Trophoblast cell (in vitro differentiated cells and primary cell): ENCODE results near the gene UBQLN4.

Experiments
- DNase-seq, 2 donors: peaks; one replicate each; pipeline ENCODE4 v3.0.0-alpha.2; 2016
- H2AFZ ChIP-seq: 2 replicates; pipeline ENCODE4 v1.6.1; 2013; ENCODE audit warnings: low read length, moderate library complexity, mild to moderate bottlenecking; ENCODE audit not compliant: insufficient read depth, poor library complexity
- H2AK5ac ChIP-seq: 2 replicates; pipeline ENCODE4 v1.6.1; 2013; ENCODE audit warnings: mild to moderate bottlenecking, low read length
- H2BK120ac ChIP-seq: 2 replicates; pipeline ENCODE4 v1.6.1; 2013; ENCODE audit warnings: low read length, mild to moderate bottlenecking, moderate library complexity; ENCODE audit not compliant: insufficient read depth, poor library complexity
- H2BK12ac ChIP-seq: 2 replicates; pipeline ENCODE4 v1.6.1; 2013; ENCODE audit warnings: mild to moderate bottlenecking, low read length, moderate library complexity
- H2BK5ac ChIP-seq: 2 replicates; pipeline ENCODE4 v1.6.1; 2013; ENCODE audit warnings: low read length, low read depth, moderate library complexity, mild to moderate bottlenecking; ENCODE audit not compliant: poor library complexity
- H3K14ac ChIP-seq: 2 replicates; pipeline ENCODE4 v1.6.1; 2013; ENCODE audit warnings: mild to moderate bottlenecking, low read length
- H3K18ac ChIP-seq: 2 replicates; pipeline ENCODE4 v1.6.1; 2013; ENCODE audit warnings: mild to moderate bottlenecking, low read length
- H3K23ac ChIP-seq: 2 replicates; pipeline ENCODE4 v1.6.1; 2013; ENCODE audit warnings: low read length
- H3K27ac ChIP-seq: 2 replicates; pipeline ENCODE4 v1.5.1; 2013; ENCODE audit warnings: low read depth, mild to moderate bottlenecking, inconsistent platforms, low read length, moderate library complexity
- H3K27me3 ChIP-seq: 2 replicates; pipeline ENCODE4 v1.6.1; 2013; ENCODE audit warnings: inconsistent platforms, mild to moderate bottlenecking, low read length, moderate library complexity; ENCODE audit not compliant: insufficient read depth
- H3K36me3 ChIP-seq, 2 experiments: 1 replicate in 1 of 2; 2 replicates in 1 of 2; pipeline ENCODE4 v1.6.1; 2013; ENCODE audit warnings: low read length in 2 of 2, mild to moderate bottlenecking in 2 of 2, moderate library complexity in 1 of 2; ENCODE audit not compliant: insufficient read depth in 2 of 2, control insufficient read depth in 1 of 2
- H3K4ac ChIP-seq: 2 replicates; pipeline ENCODE4 v1.6.1; 2013; ENCODE audit warnings: low read depth, mild to moderate bottlenecking, low read length, moderate library complexity
- H3K4me1 ChIP-seq, 2 experiments: 1 replicate in 1 of 2; 2 replicates in 1 of 2; pipeline ENCODE4 v1.6.1; 2013; ENCODE audit warnings: low read length in 2 of 2, mild to moderate bottlenecking in 2 of 2, moderate library complexity in 1 of 2; ENCODE audit not compliant: insufficient read depth in 2 of 2, control insufficient read depth in 1 of 2
- H3K4me2 ChIP-seq: 2 replicates; pipeline ENCODE4 v1.6.1; 2013; ENCODE audit warnings: inconsistent platforms, mild to moderate bottlenecking, low read length, moderate library complexity
- H3K4me3 ChIP-seq: 2 replicates; pipeline ENCODE4 v1.5.1; 2013; ENCODE audit warnings: mild to moderate bottlenecking, low read depth, low read length, inconsistent platforms
- H3K79me1 ChIP-seq: one replicate; pipeline ENCODE4 v1.6.1; 2013; ENCODE audit warnings: low read length
- H3K79me2 ChIP-seq: 2 replicates; pipeline ENCODE4 v1.6.1; 2013; ENCODE audit warnings: low read length, mild to moderate bottlenecking; ENCODE audit not compliant: control insufficient read depth, insufficient read depth, poor library complexity
- H3K9ac ChIP-seq: 2 replicates; pipeline ENCODE4 v1.6.1; 2013; ENCODE audit warnings: mild to moderate bottlenecking, low read length
- H3K9me3 ChIP-seq: 2 replicates; pipeline ENCODE4 v1.6.1; 2013; ENCODE audit warnings: low read depth, mild to moderate bottlenecking, control low read depth, inconsistent platforms, low read length; ENCODE audit not compliant: insufficient read depth
- H4K12ac ChIP-seq: 2 replicates; pipeline ENCODE4 v1.6.1; 2013; ENCODE audit warnings: low read depth, mild to moderate bottlenecking, low read length, moderate library complexity
- H4K8ac ChIP-seq: 2 replicates; pipeline ENCODE4 v1.6.1; 2013; ENCODE audit warnings: low read depth, mild to moderate bottlenecking, low read length, moderate library complexity
- H4K91ac ChIP-seq: one replicate; pipeline ENCODE4 v1.6.1; 2013; ENCODE audit warnings: low read depth, mild to moderate bottlenecking, low read length, moderate library complexity
- WGBS: extraction: QIAGEN DNeasy Blood & Tissue Kit; methylation state at CpG from one replicate; pipeline ENCODE4 v1.1.7; 2013; ENCODE audit warnings: missing lambda C conversion rate; ENCODE audit not compliant: insufficient read length, insufficient coverage; ENCODE audit errors: extremely low coverage; 5-methylcytosine and 5-hydroxymethylcytosine counted together

The UBQLN4 gene

DNA sequence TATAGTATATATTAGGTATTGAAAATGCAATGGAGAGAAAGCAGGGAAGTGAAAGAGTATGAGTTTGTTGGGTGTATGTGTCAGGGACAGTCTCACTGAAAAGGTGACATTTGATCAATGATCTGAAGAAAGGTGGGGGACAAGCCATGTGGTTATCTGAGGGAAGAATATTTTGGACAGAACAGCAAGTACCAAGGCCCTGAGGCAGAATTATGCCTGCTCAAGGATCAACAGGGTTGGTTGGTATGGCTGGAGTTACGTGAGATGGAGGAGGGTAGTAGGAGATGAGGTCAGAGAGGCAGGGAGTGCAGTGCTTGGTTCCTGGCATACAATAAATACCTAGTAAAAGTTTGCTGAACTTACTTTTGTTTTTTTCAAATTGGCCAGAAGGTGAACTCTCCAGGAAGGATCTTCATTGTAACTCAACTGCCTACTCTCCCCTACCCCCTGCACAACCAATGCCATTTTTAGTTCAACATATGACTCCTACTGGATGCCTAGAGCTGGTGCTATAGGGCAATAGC lies 2.8 kb upstream of the UBQLN4 start:
- Histone ChIP-seq H3K79me1 (peaks cover 21% of the 10 kb centered on the region), H3K4me2 (no peak overlapping the region), H3K18ac (no peak overlapping the region), H4K91ac (no peak overlapping the region), H3K14ac (no peak overlapping the region), H4K12ac (no peak overlapping the region), H2BK120ac (no peak overlapping the region), H3K23ac (no peak overlapping the region), H3K9ac (no peak overlapping the region), H2BK5ac (no peak overlapping the region), H3K4me1 (peaks cover 4 to 8% of the 10 kb centered on the region in 2 experiments), H3K36me3 (peaks cover 4 to 6% of the 10 kb centered on the region in 2 experiments), H3K9me3 (no peaks in the 10 kb centered on the region), H2AK5ac (no peak overlapping the region), H3K4ac (peak overlapping the region; percentile 18), H3K4me3 (no peak overlapping the region), H3K27ac (no peak overlapping the region), H2AFZ (no peak overlapping the region), H4K8ac (no peak overlapping the region), H3K27me3 (no peaks in the 10 kb centered on the region), H3K79me2 (peaks cover 16% of the 10 kb centered on the region), H2BK12ac (no peak overlapping the region)
- DNase-seq, result no peak
- no CpG with 5 or more reads among the region's 1 CpG for WGBS

DNA sequence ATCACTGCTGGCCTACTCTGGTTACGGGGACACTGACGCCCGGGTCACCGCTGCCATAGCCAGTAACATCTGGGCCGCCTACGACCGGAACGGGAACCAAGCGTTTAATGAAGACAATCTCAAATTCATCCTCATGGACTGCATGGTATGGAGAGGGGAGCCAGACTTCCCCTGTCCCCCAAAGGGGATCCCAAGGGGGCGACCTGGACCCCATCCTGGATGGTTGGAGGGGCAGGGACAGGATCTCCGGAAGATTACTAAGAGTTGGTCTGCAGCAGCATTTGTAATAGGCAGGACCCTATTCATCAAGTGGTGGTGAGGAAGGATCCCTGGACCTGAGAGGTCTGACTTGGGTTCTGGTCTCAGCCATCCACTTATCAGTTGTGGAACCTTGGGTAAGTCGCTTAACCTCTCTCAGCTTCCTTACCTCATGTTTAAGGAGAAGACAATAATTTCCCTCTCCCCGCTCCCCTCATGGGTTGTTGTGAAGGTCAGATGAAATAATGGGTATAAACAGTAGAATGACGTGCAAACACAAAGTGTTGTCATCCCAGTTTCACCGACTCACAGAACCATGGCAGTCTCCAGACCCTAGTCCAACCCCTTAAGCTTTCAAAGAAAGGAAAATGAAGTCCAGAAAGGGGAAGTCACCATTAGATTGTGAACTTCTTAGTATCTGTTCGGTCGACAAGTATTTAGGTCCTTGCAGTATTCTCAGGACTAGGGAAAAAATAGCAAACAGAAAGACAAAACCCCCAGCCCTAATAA lies 1.9 kb upstream of the UBQLN4 start:
- DNase-seq, result no peak
- Histone ChIP-seq H3K27me3 (no peaks in the 10 kb centered on the region), H3K9me3 (no peaks in the 10 kb centered on the region), H3K14ac (peak overlapping the region; percentile 75), H4K91ac (peak overlapping the region; percentile 62), H3K79me1 (peaks cover 18% of the 10 kb centered on the region), H2AK5ac (peak overlapping the region; percentile 77), H3K27ac (peak overlapping the region; percentile 42), H3K79me2 (peaks cover 13% of the 10 kb centered on the region), H3K4ac (peak overlapping the region; percentile 75), H3K4me3 (peak overlapping the region; percentile 94), H3K4me2 (peak overlapping the region; percentile 81), H2BK5ac (peak overlapping the region; percentile 37), H2BK120ac (peak overlapping the region; percentile 33), H4K12ac (peak overlapping the region; percentile 63), H2AFZ (peak overlapping the region; percentile 92), H4K8ac (peak overlapping the region; percentile 96), H3K9ac (peak overlapping the region; percentile 84), H2BK12ac (no peak overlapping the region), H3K4me1 (peaks cover 4 to 5% of the 10 kb centered on the region in 2 experiments), H3K23ac (no peak overlapping the region), H3K18ac (peak overlapping the region; percentile 89), H3K36me3 (peaks cover 7% of the 10 kb centered on the region in 2 experiments)
- WGBS, result no CpG with 5 or more reads among the region's 17 CpGs

DNA sequence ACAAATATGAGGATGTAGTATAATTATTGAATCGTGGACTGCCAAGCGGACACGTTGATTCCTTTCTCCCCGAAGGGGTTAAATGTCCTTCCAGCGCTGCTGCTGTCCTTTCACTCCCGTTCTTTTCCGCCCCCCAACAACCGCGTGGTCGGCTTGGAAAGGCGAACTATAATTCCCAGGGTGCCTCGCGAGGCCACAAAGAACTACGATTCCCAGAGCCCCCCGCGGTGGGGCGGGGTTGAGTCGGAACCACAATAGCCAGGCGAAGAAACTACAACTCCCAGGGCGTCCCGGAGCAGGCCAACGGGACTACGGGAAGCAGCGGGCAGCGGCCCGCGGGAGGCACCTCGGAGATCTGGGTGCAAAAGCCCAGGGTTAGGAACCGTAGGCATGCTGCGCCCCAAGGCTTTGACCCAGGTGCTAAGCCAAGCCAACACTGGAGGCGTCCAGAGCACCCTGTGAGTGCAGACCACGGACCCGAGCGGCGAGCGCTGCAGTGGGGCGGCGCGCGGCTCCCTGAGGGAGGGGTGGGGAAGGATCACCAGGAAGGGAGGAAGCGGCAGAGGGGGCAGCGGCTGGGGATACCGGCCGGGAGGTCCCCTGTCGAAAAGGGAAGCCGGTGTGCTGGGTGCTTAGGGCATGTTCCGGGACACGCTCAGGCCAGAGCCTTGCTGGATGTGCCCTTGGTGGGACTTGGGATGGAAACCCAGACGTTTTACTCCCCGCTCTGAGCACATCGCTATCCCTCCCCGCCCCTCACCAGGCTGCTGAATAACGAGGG lies 1.1 kb upstream of the UBQLN4 start, which contains the start of gene LAMTOR2:
LAMTOR2 (plus strand) TSS at position 283 of the 781 bp plus-strand sequence; CDS start at position 391, 108 bp downstream.
- peak within 1 kb of the TSS; percentile 96 for H4K8ac ChIP-seq
- H3K27ac ChIP-seq, result peak within 1 kb of the TSS; percentile 98
- H3K79me1 ChIP-seq, result peaks cover 18% of the 10 kb centered on the region
- peak within 1 kb of the TSS; percentile 92 for H3K14ac ChIP-seq
- H3K27me3 ChIP-seq, result no peaks in the 10 kb centered on the region
- H4K12ac ChIP-seq, result peak within 1 kb of the TSS; percentile 88
- H2BK5ac ChIP-seq, result peak within 1 kb of the TSS; percentile 89
- peak within 1 kb of the TSS; percentile 81 for H3K4ac ChIP-seq
- no peaks in the 10 kb centered on the region for H3K9me3 ChIP-seq
- peaks cover 13% of the 10 kb centered on the region for H3K79me2 ChIP-seq
- H2BK12ac ChIP-seq, result peak within 1 kb of the TSS; percentile 45
- no CpG with 5 or more reads among the region's 53 CpGs for WGBS
- peaks cover 4 to 5% of the 10 kb centered on the region in 2 experiments for H3K4me1 ChIP-seq
- H3K9ac ChIP-seq, result peak within 1 kb of the TSS; percentile 95
- H3K18ac ChIP-seq, result peak within 1 kb of the TSS; percentile 90
- peak within 1 kb of the TSS; percentile 94 for H4K91ac ChIP-seq
- H2AK5ac ChIP-seq, result peak within 1 kb of the TSS; percentile 83
- peak; percentile 94 to 98 for DNase-seq
- peak within 1 kb of the TSS; percentile 92 for H2AFZ ChIP-seq
- peaks cover 13 to 15% of the 10 kb centered on the region in 2 experiments for H3K36me3 ChIP-seq
- H2BK120ac ChIP-seq, result peak within 1 kb of the TSS; percentile 78
- H3K23ac ChIP-seq, result no peak within 1 kb of the TSS
- peak within 1 kb of the TSS; percentile 94 for H3K4me3 ChIP-seq
- peak within 1 kb of the TSS; percentile 98 for H3K4me2 ChIP-seq
